HEK293T (cell line): ENCODE measurements around the gene TMEM151B.

Experiments
- CTBP1 ChIP-seq: fragments of 450-650 bp; IDR thresholded peaks from 2 replicates; pipeline ENCODE4 v1.6.1; 2016; ENCODE audit warnings: borderline replicate concordance
- FOXM1 ChIP-seq: fragments of 450-650 bp; IDR thresholded peaks from 2 replicates; pipeline ENCODE4 v1.6.1; 2017; ENCODE audit warnings: mild to moderate bottlenecking, borderline replicate concordance
- HDGF ChIP-seq: fragments of 450-650 bp; IDR thresholded peaks from 2 replicates; pipeline ENCODE4 v1.6.1; 2017; ENCODE audit warnings: antibody characterized with exemption, borderline replicate concordance
- SUZ12 ChIP-seq: fragments of 450-650 bp; IDR thresholded peaks from 2 replicates; pipeline ENCODE4 v1.6.1; 2016; ENCODE audit warnings: mild to moderate bottlenecking

DNA sequence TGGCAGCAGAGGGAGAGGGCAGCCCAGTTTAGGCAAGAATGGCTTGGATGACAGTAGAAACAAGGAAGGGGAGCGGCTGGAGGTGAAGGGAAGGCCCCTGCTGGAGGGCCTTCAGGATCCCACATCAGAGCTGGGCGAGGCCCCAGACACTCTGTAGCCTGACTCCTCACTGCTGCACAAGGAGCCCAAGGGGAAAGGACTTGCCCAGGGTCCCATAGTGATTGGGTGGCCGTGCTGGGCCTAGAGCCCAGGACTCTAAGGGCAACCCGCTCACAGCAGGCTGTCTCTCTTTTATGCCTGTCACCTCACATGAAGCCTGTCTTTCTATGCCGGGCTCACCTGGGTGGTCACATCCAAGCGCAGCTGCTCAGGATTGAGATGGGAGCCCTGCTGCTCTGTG is 33.6 kb downstream of the TMEM151B start:
- TF ChIP-seq CTBP1 (no peak), HDGF (no peak), SUZ12 (no peak), FOXM1 (no peak)
